ENCODE data around the gene SLC39A10. TPM values are rescaled to one million over a fixed set of nuclear protein-coding genes. Genes with fewer than 3 reads are reported as not detected.
A peak's percentile ranks its signal among the peaks of the same experiment; 100 is the strongest.

The SLC39A10 gene
- total and polyA plus RNA-seq, 9 of the 15 experiments (the other 6 are each of a cell fraction or from before 2014, with no cell fraction given), result 12.5 to 40.1 (median 23.1) TPM

DNA sequence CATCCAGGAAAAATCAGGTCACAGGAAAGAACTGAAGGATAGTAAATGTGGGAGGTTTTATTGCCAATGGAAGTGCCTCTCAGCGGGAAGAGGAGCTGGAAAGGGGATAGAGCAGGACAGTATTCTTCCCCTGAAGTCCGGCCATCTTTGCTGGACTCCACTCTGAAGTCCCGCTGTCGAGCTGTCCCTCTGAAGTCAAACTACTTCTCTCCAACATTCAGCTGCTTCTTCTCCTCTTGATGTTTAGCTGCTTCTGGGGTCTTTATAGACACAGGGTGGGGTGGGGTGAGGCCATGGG is 23.5 kb upstream of the SLC39A10 start:
- Histone ChIP-seq H3K27me3 (ENCODE audit: control insufficient read depth in 2 of 2, insufficient read depth in 2 of 2, low read length in 2 of 2) (no peaks in the 10 kb centered on the region), H4K20me1 (replicated peaks; ENCODE audit: control insufficient read depth, insufficient read depth, low read length) (no peaks in the 10 kb centered on the region), H3K36me3 (ENCODE audit: control insufficient read depth, insufficient read depth, low read length) (no peaks in the 10 kb centered on the region), H2AFZ (ENCODE audit: low read depth, low read length) (no peak overlapping the region), H3K79me2 (ENCODE audit: control insufficient read depth, insufficient read depth, low read length) (no peaks in the 10 kb centered on the region), H3K4me1 (replicated peaks in 1 of 2; ENCODE audit: control insufficient read depth in 2 of 2, insufficient read depth in 2 of 2, low read length in 2 of 2) (peaks cover 0 to 7% of the 10 kb centered on the region in 2 experiments; a peak in 4 of 5 replicates), H3K4me2 (ENCODE audit: insufficient read depth, low read length) (no peak overlapping the region), H3K9me3 (replicated peaks; ENCODE audit: control insufficient read depth, insufficient read depth, low read depth, low read length) (no peaks in the 10 kb centered on the region), H3K4me3 (no peak overlapping the region), H3K9ac (ENCODE audit: insufficient read depth in 1 of 2, low read depth in 2 of 2, low read length in 2 of 2) (no peak overlapping the region), H3K9me1 (ENCODE audit: control insufficient read depth, insufficient read depth, low read length) (no peaks in the 10 kb centered on the region), H3K27ac (ENCODE audit: extremely low read depth, low read depth, low read length) (no peak overlapping the region)
- in situ Hi-C loops (cut with MboI), result no loop called here
- ChIA-PET CTCF (ENCODE audit: low intra/inter-chr PET ratio) (no interaction called here), POLR2A (no interaction called here)
- no TSS peak for BruUV-seq (replicated peaks)
- ATAC-seq (no peak), FAIRE-seq (no peak), DNase-seq (ENCODE audit: extremely low read depth in 1 of 4, low spot score in 3 of 4) (no peak)
- intact Hi-C loops (cut with micrococcal nuclease), result no loop called here
- WGBS (ENCODE audit: insufficient coverage, low coverage, missing lambda C conversion rate), result 79% methylated on average over 3 of the region's 4 CpGs
- no peak for TF ChIP-seq ARNT (IDR thresholded peaks at IDR 0.05)
- no peak for TF ChIP-seq NRF1 (conservative IDR thresholded peaks at IDR 0.05 in 1 of 2, IDR thresholded peaks at IDR 0.05 in 1 of 2)
- no peak for TF ChIP-seq ARHGAP35 (IDR thresholded peaks at IDR 0.05; ENCODE audit: partially characterized antibody)
- TF ChIP-seq IFI16 (CRISPR knock-in tag; IDR thresholded peaks at IDR 0.05), result no peak
- TF ChIP-seq YY1 (IDR thresholded peaks at IDR 0.05; ENCODE audit: borderline replicate concordance in 1 of 3, control insufficient read depth in 1 of 3, extremely low read depth in 1 of 3, insufficient read depth in 3 of 3, insufficient read length in 1 of 3, insufficient replicate concordance in 2 of 3, low read depth in 1 of 3, low read length in 2 of 3), result peak in 1 of 3 experiments; percentile 74
- no peak for TF ChIP-seq TEAD2 (tag; IDR thresholded peaks at IDR 0.05)
- TF ChIP-seq, protein P1, sequence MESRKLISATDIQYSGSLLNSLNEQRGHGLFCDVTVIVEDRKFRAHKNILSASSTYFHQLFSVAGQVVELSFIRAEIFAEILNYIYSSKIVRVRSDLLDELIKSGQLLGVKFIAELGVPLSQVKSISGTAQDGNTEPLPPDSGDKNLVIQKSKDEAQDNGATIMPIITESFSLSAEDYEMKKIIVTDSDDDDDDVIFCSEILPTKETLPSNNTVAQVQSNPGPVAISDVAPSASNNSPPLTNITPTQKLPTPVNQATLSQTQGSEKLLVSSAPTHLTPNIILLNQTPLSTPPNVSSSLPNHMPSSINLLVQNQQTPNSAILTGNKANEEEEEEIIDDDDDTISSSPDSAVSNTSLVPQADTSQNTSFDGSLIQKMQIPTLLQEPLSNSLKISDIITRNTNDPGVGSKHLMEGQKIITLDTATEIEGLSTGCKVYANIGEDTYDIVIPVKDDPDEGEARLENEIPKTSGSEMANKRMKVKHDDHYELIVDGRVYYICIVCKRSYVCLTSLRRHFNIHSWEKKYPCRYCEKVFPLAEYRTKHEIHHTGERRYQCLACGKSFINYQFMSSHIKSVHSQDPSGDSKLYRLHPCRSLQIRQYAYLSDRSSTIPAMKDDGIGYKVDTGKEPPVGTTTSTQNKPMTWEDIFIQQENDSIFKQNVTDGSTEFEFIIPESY (CRISPR knock-in tag; IDR thresholded peaks at IDR 0.05), result peak; percentile 77
- TF ChIP-seq CBX3 (IDR thresholded peaks at IDR 0.05; ENCODE audit: borderline replicate concordance in 1 of 2, low read length in 2 of 2), result peak in 1 of 2 experiments; percentile 48; a peak in 1 of 3 replicates
- no peak for TF ChIP-seq RUNX1 (IDR thresholded peaks at IDR 0.05; ENCODE audit: low read depth)
- TF ChIP-seq PYGO2 (tag; IDR thresholded peaks at IDR 0.05), result no peak
- TF ChIP-seq, protein P2, sequence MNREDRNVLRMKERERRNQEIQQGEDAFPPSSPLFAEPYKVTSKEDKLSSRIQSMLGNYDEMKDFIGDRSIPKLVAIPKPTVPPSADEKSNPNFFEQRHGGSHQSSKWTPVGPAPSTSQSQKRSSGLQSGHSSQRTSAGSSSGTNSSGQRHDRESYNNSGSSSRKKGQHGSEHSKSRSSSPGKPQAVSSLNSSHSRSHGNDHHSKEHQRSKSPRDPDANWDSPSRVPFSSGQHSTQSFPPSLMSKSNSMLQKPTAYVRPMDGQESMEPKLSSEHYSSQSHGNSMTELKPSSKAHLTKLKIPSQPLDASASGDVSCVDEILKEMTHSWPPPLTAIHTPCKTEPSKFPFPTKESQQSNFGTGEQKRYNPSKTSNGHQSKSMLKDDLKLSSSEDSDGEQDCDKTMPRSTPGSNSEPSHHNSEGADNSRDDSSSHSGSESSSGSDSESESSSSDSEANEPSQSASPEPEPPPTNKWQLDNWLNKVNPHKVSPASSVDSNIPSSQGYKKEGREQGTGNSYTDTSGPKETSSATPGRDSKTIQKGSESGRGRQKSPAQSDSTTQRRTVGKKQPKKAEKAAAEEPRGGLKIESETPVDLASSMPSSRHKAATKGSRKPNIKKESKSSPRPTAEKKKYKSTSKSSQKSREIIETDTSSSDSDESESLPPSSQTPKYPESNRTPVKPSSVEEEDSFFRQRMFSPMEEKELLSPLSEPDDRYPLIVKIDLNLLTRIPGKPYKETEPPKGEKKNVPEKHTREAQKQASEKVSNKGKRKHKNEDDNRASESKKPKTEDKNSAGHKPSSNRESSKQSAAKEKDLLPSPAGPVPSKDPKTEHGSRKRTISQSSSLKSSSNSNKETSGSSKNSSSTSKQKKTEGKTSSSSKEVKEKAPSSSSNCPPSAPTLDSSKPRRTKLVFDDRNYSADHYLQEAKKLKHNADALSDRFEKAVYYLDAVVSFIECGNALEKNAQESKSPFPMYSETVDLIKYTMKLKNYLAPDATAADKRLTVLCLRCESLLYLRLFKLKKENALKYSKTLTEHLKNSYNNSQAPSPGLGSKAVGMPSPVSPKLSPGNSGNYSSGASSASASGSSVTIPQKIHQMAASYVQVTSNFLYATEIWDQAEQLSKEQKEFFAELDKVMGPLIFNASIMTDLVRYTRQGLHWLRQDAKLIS (CRISPR knock-in tag; IDR thresholded peaks at IDR 0.05), result no peak
- TF ChIP-seq ZNF77 (CRISPR knock-in tag; IDR thresholded peaks at IDR 0.05), result no peak
- TF ChIP-seq, protein P3, sequence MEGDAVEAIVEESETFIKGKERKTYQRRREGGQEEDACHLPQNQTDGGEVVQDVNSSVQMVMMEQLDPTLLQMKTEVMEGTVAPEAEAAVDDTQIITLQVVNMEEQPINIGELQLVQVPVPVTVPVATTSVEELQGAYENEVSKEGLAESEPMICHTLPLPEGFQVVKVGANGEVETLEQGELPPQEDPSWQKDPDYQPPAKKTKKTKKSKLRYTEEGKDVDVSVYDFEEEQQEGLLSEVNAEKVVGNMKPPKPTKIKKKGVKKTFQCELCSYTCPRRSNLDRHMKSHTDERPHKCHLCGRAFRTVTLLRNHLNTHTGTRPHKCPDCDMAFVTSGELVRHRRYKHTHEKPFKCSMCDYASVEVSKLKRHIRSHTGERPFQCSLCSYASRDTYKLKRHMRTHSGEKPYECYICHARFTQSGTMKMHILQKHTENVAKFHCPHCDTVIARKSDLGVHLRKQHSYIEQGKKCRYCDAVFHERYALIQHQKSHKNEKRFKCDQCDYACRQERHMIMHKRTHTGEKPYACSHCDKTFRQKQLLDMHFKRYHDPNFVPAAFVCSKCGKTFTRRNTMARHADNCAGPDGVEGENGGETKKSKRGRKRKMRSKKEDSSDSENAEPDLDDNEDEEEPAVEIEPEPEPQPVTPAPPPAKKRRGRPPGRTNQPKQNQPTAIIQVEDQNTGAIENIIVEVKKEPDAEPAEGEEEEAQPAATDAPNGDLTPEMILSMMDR (IDR thresholded peaks at IDR 0.05 in 2 of 3, conservative IDR thresholded peaks at IDR 0.05 in 1 of 3; ENCODE audit: insufficient read depth in 2 of 3, low read depth in 1 of 3, low read length in 3 of 3), result no peak
- TF ChIP-seq FOXK2 (conservative IDR thresholded peaks at IDR 0.05 in 1 of 2, IDR thresholded peaks at IDR 0.05 in 1 of 2; ENCODE audit: low read depth in 2 of 2), result no peak
- TF ChIP-seq HSF4 (CRISPR knock-in tag; IDR thresholded peaks at IDR 0.05; ENCODE audit: borderline replicate concordance), result no peak

Data from K562 (cell line).